Measurements from ENCODE around the gene DSCAML1. TPM values are rescaled to one million over a fixed set of nuclear protein-coding genes. Genes with fewer than 3 reads are reported as not detected.

DSCAML1 gene
- total RNA-seq, 1 experiment from 2014 or later = not detected

- no peaks in the 10 kb centered on the region for H3K4me1 ChIP-seq (ENCODE audit: control insufficient read depth in 1 of 2, insufficient read depth in 2 of 2, low read length in 2 of 2)
- ATAC-seq (no peak), DNase-seq (ENCODE audit: low read depth, low spot score) (no peak)
- no peak overlapping the region for H3K4me2 ChIP-seq (ENCODE audit: low read length)
- CTCF ChIA-PET = no interaction called here
- H3K79me2 ChIP-seq (ENCODE audit: insufficient read depth, low read length) = no peaks in the 10 kb centered on the region
- no peak overlapping the region for H3K9ac ChIP-seq (ENCODE audit: low read length)
- H3K27ac ChIP-seq (ENCODE audit: low read depth, low read length) = no peak overlapping the region
- H3K4me3 ChIP-seq (replicated peaks in 1 of 2; ENCODE audit: low read depth in 1 of 2, low read length in 2 of 2) = no peak overlapping the region
- TF ChIP-seq SIN3A (IDR thresholded peaks at IDR 0.05; ENCODE audit: low read depth) = no peak
- no peak for TF ChIP-seq ZFX (IDR thresholded peaks at IDR 0.05)
- TF ChIP-seq ATF3 (IDR thresholded peaks at IDR 0.05) = no peak
- TF ChIP-seq JUND (IDR thresholded peaks at IDR 0.05) = no peak
- TF ChIP-seq SRF (IDR thresholded peaks at IDR 0.05; ENCODE audit: low read depth) = no peak
- TF ChIP-seq ZBTB33 (IDR thresholded peaks at IDR 0.05; ENCODE audit: extremely low read depth, insufficient replicate concordance, low read length) = no peak
- H2AFZ ChIP-seq (ENCODE audit: low read depth, low read length, poor library complexity, severe bottlenecking) = no peak overlapping the region
- no peaks in the 10 kb centered on the region for H3K9me2 ChIP-seq (ENCODE audit: insufficient read depth)
- H4K20me1 ChIP-seq (ENCODE audit: insufficient read depth) = no peaks in the 10 kb centered on the region
- no peaks in the 10 kb centered on the region for H3K36me3 ChIP-seq (ENCODE audit: control insufficient read depth in 1 of 2, insufficient read depth in 2 of 2, low read length in 2 of 2)
- BruUV-seq (replicated peaks) = no TSS peak
- POLR2A ChIA-PET = no interaction called here
- peaks cover 14% of the 10 kb centered on the region for H3K27me3 ChIP-seq (ENCODE audit: insufficient read depth, low read length)
- intact Hi-C loops (cut with micrococcal nuclease) = no loop called here
- RAD21 ChIA-PET (ENCODE audit: low non-redundant PET in 1 of 2, low total read pairs in 2 of 2, uncharacterized antibody in 2 of 2, unreplicated experiment in 2 of 2) = no interaction called here
- no peaks in the 10 kb centered on the region for H3K9me3 ChIP-seq (ENCODE audit: control insufficient read depth in 1 of 2, insufficient read depth in 1 of 2, low read depth in 1 of 2, low read length in 2 of 2)
Observed at GRCh38 chr11:117647872-117648271, 149.1 kb downstream of the DSCAML1 start.

- Histone ChIP-seq H3K4me1 (ENCODE audit: control insufficient read depth in 1 of 2, insufficient read depth in 2 of 2, low read length in 2 of 2) (no peaks in the 10 kb centered on the region), H3K9me2 (ENCODE audit: insufficient read depth) (no peaks in the 10 kb centered on the region), H3K27me3 (ENCODE audit: insufficient read depth, low read length) (peaks cover 18% of the 10 kb centered on the region), H3K27ac (ENCODE audit: low read depth, low read length) (no peak overlapping the region), H4K20me1 (ENCODE audit: insufficient read depth) (no peaks in the 10 kb centered on the region), H3K4me2 (ENCODE audit: low read length) (no peak overlapping the region), H3K79me2 (ENCODE audit: insufficient read depth, low read length) (no peaks in the 10 kb centered on the region), H2AFZ (ENCODE audit: low read depth, low read length, poor library complexity, severe bottlenecking) (no peak overlapping the region), H3K4me3 (replicated peaks in 1 of 2; ENCODE audit: low read depth in 1 of 2, low read length in 2 of 2) (no peak overlapping the region), H3K36me3 (ENCODE audit: control insufficient read depth in 1 of 2, insufficient read depth in 2 of 2, low read length in 2 of 2) (no peaks in the 10 kb centered on the region), H3K9me3 (ENCODE audit: control insufficient read depth in 1 of 2, insufficient read depth in 1 of 2, low read depth in 1 of 2, low read length in 2 of 2) (no peaks in the 10 kb centered on the region), H3K9ac (ENCODE audit: low read length) (no peak overlapping the region)
- BruUV-seq (replicated peaks) = no TSS peak
- RAD21 ChIA-PET (ENCODE audit: low non-redundant PET in 1 of 2, low total read pairs in 2 of 2, uncharacterized antibody in 2 of 2, unreplicated experiment in 2 of 2) = no interaction called here
- POLR2A ChIA-PET = no interaction called here
- ATAC-seq = no peak
- CTCF ChIA-PET = no interaction called here
- intact Hi-C loops (cut with micrococcal nuclease) = no loop called here
- no peak for TF ChIP-seq YY1 (IDR thresholded peaks at IDR 0.05; ENCODE audit: extremely low read depth, insufficient replicate concordance, low read depth, low read length)
- no peak for TF ChIP-seq CBX3 (IDR thresholded peaks at IDR 0.05; ENCODE audit: low read depth)
- TF ChIP-seq SRF (IDR thresholded peaks at IDR 0.05; ENCODE audit: low read depth) = no peak
- TF ChIP-seq CEBPB (IDR thresholded peaks at IDR 0.05; ENCODE audit: low read depth) = no peak
- no peak for TF ChIP-seq ELF1 (IDR thresholded peaks at IDR 0.05; ENCODE audit: borderline replicate concordance, low read depth)
- TF ChIP-seq ZBTB33 (IDR thresholded peaks at IDR 0.05; ENCODE audit: extremely low read depth, insufficient replicate concordance, low read length) = no peak
- no peak for TF ChIP-seq EZH2phosphoT487 (IDR thresholded peaks at IDR 0.05; ENCODE audit: borderline replicate concordance)
- no peak for DNase-seq (ENCODE audit: low read depth, low spot score)
Observed at GRCh38 chr11:117647207-117647606, 149.8 kb downstream of the DSCAML1 start.

Measured in HCT116 (cell line).